GM12872 (cell line): ENCODE results near the gene SEMG2.

ENCODE experiments used
- TF ChIP-seq, protein P1 (sequence below): IDR thresholded peaks from 3 replicates; pipeline ENCODE4 v1.5.1; 2011; ENCODE audit warnings: low read depth, mild to moderate bottlenecking, low read length, moderate library complexity; ENCODE audit not compliant: insufficient read depth

SEMG2 gene

DNA sequence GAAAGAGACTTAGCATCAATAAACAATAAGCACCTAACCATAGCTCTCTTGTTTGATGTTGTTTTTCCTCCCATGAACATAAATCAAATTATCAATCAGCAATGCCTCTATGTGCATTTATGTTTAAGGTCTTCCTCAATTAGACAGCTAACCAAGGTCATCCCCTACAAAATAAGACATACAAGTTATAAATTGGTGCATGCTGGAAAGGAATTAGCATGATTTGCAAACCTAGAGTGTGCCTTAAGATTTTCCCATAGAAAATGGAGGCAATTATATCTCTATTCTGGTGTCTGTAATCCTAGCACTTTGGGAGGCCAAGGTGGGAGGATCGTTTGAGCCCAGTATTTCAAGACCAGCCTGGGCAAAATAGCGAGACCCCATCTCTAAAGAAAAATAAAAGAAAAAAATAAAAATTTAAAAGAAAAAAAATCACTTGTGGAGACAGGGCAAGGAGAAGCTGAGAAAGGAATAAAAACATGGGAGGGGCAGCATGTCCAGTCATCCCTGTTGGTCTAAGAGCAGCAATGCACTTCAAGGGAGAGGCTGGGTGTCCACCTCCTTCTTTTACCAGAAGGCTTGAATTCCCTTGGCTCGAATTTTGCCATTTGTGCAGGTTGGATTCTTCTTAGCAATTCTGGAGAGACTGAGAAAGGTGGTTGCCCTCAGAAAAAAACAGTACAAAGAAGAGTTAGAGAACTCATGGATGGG, 42.5 kb downstream of the SEMG2 start:
- TF ChIP-seq, protein P1, sequence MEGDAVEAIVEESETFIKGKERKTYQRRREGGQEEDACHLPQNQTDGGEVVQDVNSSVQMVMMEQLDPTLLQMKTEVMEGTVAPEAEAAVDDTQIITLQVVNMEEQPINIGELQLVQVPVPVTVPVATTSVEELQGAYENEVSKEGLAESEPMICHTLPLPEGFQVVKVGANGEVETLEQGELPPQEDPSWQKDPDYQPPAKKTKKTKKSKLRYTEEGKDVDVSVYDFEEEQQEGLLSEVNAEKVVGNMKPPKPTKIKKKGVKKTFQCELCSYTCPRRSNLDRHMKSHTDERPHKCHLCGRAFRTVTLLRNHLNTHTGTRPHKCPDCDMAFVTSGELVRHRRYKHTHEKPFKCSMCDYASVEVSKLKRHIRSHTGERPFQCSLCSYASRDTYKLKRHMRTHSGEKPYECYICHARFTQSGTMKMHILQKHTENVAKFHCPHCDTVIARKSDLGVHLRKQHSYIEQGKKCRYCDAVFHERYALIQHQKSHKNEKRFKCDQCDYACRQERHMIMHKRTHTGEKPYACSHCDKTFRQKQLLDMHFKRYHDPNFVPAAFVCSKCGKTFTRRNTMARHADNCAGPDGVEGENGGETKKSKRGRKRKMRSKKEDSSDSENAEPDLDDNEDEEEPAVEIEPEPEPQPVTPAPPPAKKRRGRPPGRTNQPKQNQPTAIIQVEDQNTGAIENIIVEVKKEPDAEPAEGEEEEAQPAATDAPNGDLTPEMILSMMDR, result no peak

DNA sequence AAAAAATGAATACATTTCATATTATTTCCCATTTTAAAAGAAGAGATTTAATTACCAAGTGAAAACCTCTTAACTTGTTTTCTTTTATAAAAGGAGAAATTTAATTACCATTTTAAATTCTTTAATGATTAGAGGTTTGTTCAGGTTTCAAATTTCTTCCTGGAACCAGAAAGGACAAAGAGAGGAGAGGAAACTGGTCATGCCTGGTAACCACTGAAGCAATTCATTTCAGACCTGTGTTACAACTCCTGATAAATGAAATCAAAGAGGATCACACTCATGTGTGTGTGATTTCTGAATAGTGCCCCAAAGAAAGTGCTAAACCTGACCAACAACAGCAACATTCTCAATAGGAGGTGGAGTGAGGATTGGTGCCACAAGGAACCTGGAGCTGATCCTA, 45.8 kb downstream of the SEMG2 start:
- TF ChIP-seq, protein P1, result no peak

DNA sequence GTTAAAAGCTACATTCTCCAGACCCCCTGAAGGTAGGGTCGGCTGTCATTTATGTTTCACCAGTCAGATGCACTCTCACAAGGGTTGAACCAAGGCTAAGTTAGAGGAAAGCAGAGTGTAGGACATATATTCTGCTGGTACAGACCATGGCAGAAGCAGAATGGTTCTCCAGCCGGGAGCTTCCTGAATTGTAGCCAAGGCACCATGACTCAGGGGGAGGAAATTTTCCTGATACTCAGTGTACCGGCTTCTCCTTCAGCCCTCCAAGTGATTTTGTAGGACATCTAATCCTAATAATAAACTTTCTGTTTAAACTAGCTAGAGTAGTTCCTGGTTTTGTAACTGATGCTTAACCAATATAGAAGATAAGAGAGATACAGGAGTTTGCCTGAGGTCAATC, 47.4 kb downstream of the SEMG2 start:
- TF ChIP-seq, protein P1, result no peak

DNA sequence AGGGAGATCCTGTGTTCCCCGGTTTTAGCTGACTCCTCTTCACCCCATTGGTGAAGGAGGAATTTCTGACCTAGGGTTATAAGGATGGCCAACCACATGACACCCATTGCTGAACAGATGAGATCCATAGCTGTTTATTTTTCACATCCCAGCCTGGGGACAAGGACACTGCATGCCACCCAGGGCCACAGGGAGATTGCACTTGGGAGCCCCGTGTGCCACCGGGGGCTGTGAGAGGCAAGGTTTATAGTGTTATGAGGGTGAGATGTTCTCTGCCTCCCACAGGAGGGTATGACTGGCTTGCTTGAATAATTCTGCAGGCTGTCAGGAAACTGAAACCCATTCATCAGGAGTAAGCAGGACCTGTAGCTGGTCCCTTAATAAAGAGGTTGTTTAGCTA, 47.9 kb downstream of the SEMG2 start:
- TF ChIP-seq, protein P1, result no peak

DNA sequence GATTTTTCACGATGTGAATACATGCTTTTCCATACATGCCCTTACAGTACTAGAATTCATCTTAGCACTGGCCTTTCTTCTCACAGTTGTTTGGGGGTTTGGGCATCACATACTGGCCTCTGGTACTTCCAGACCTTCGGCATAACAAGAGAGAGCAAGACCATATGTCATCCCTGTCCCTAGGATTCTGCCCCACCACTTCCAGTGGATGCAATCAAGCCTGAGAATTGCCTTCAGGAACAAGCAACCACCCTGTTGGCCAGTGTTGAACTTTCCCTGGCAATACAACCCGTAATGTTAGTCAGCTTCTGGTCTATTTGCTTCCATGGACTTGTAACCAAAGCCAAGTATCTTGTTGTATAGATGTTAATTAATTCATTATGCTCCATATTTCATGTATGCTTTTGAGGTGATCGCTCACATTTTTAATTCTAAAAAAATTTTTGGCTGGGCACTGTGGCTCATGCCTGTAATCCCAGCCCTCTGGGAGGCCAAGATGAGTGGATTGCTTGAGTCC, 48.6 kb downstream of the SEMG2 start:
- TF ChIP-seq, protein P1, result no peak
